HG03280 (cell line): Measurements from ENCODE around the gene HTR3C.
A peak's percentile ranks its signal among the peaks of the same experiment; 100 is the strongest.
"Not testable (repeated sequence)": the region's sequence is repeated elsewhere in the genome, so short reads cannot be mapped to it uniquely, and the experiment has no call there.

ENCODE experiments used
- ATAC-seq: cut with Tn5 transposase; IDR thresholded peaks from one replicate; pipeline ENCODE4 v1.9.1; 2021; ENCODE audit warnings: mild to moderate bottlenecking, moderate library complexity; ENCODE audit not compliant: unreplicated experiment

Gene HTR3C

GRCh38 chr3:184052767-184053166, at the start of gene HTR3C:
Gene HTR3C, plus strand, starts transcription at chr3:184053047. Its CDS starts 34 bp downstream, at chr3:184053081.
- ATAC-seq = no peak

GRCh38 chr3:184003187-184003967, 49.5 kb upstream of the HTR3C start:
- ATAC-seq = no peak

GRCh38 chr3:184004476-184004875, 48.4 kb upstream of the HTR3C start:
- ATAC-seq = no peak

- ATAC-seq = no peak
These were observed 46.8 kb upstream of the HTR3C start for GRCh38 chr3:184005941-184006507.

- not testable (repeated sequence) for ATAC-seq
These were observed 45.6 kb upstream of the HTR3C start for GRCh38 chr3:184007143-184007813.

- no peak for ATAC-seq
These were observed 44.7 kb upstream of the HTR3C start for GRCh38 chr3:184008161-184008560.

- ATAC-seq = no peak
These were observed 41.5 kb upstream of the HTR3C start for GRCh38 chr3:184011230-184011876.

- no peak for ATAC-seq
These were observed 40.6 kb upstream of the HTR3C start for GRCh38 chr3:184011937-184012889.

GRCh38 chr3:184015381-184016019, 37.3 kb upstream of the HTR3C start:
- no peak for ATAC-seq

GRCh38 chr3:184016169-184016570, 36.7 kb upstream of the HTR3C start:
- ATAC-seq = no peak

GRCh38 chr3:184016811-184017671, 35.8 kb upstream of the HTR3C start:
- ATAC-seq = peak; percentile 69

- peak; percentile 96 for ATAC-seq
These were observed 35.0 kb upstream of the HTR3C start, which contains the start of gene ABCC5 for GRCh38 chr3:184017672-184018423. Gene ABCC5, minus strand, starts transcription at chr3:184017884. Its CDS starts 3,492 bp downstream, at chr3:184014392.

- ATAC-seq = no peak
These were observed 34.3 kb upstream of the HTR3C start for GRCh38 chr3:184018424-184018973.

- ATAC-seq = no peak
These were observed 30.5 kb upstream of the HTR3C start for GRCh38 chr3:184022323-184022722.

GRCh38 chr3:184025256-184025655, 27.6 kb upstream of the HTR3C start:
- ATAC-seq = not testable (repeated sequence)

GRCh38 chr3:184028275-184028890, 24.5 kb upstream of the HTR3C start:
- not testable (repeated sequence) for ATAC-seq

GRCh38 chr3:184029443-184029842, 23.4 kb upstream of the HTR3C start:
- no peak for ATAC-seq
